ENCODE data around the gene SPC24.
A peak's percentile ranks its signal among the peaks of the same experiment; 100 is the strongest.
"Not testable (repeated sequence)": the region's sequence is repeated elsewhere in the genome, so short reads cannot be mapped to it uniquely, and the experiment has no call there.

The SPC24 gene

GRCh38 chr19:11140896-11141295 lies 14.7 kb downstream of the SPC24 start:
- H3K36me3 ChIP-seq (ENCODE audit: control insufficient read depth, insufficient read depth, low read length), result peaks cover 11% of the 10 kb centered on the region
- no peak overlapping the region for H3K27ac ChIP-seq (ENCODE audit: low read depth, low read length, severe bottlenecking)
- peaks cover 37% of the 10 kb centered on the region for H3K4me1 ChIP-seq (ENCODE audit: control insufficient read depth, insufficient read depth, low read length, poor library complexity, severe bottlenecking)
- no peak overlapping the region for H3K4me3 ChIP-seq (ENCODE audit: extremely low read depth, insufficient read depth, low read length, poor library complexity, severe bottlenecking)
- no peaks in the 10 kb centered on the region for H3K9me3 ChIP-seq (ENCODE audit: control insufficient read depth, low read length)
- 78 to 98% methylated on average over 3 to 7 of the region's 9 CpGs for WGBS, 2 experiments (ENCODE audit: insufficient coverage in 2 of 2)

- not testable (repeated sequence) for H3K9me3 ChIP-seq (ENCODE audit: control insufficient read depth, low read length); H3K4me3 ChIP-seq (ENCODE audit: extremely low read depth, insufficient read depth, low read length, poor library complexity, severe bottlenecking); H3K27ac ChIP-seq (ENCODE audit: low read depth, low read length, severe bottlenecking); H3K36me3 ChIP-seq (ENCODE audit: control insufficient read depth, insufficient read depth, low read length)
- 91 to 98% methylated on average over 8 to 10 of the region's 10 CpGs for WGBS, 2 experiments (ENCODE audit: insufficient coverage in 2 of 2)
- H3K4me1 ChIP-seq (ENCODE audit: control insufficient read depth, insufficient read depth, low read length, poor library complexity, severe bottlenecking), result peaks cover 37% of the 10 kb centered on the region
Measured at GRCh38 chr19:11140023-11140538, 15.5 kb downstream of the SPC24 start.

- H3K9me3 ChIP-seq (ENCODE audit: control insufficient read depth, low read length), result no peaks in the 10 kb centered on the region
- peaks cover 33% of the 10 kb centered on the region for H3K4me1 ChIP-seq (ENCODE audit: control insufficient read depth, insufficient read depth, low read length, poor library complexity, severe bottlenecking)
- WGBS, 2 experiments (ENCODE audit: insufficient coverage in 2 of 2), result 31 to 44% methylated on average over 4 to 7 of the region's 13 CpGs
- H3K4me3 ChIP-seq (ENCODE audit: extremely low read depth, insufficient read depth, low read length, poor library complexity, severe bottlenecking), result peak overlapping the region; percentile 18
- H3K27ac ChIP-seq (ENCODE audit: low read depth, low read length, severe bottlenecking), result peak overlapping the region; percentile 84
- H3K36me3 ChIP-seq (ENCODE audit: control insufficient read depth, insufficient read depth, low read length), result peaks cover under 1% of the 10 kb centered on the region
Measured at GRCh38 chr19:11138601-11139300, 16.8 kb downstream of the SPC24 start.

GRCh38 chr19:11137542-11138384 lies 17.8 kb downstream of the SPC24 start:
- 4 to 9% methylated on average over 20 to 27 of the region's 28 CpGs for WGBS, 2 experiments (ENCODE audit: insufficient coverage in 2 of 2)
- peak overlapping the region; percentile 80 for H3K27ac ChIP-seq (ENCODE audit: low read depth, low read length, severe bottlenecking)
- H3K36me3 ChIP-seq (ENCODE audit: control insufficient read depth, insufficient read depth, low read length), result peaks cover 11% of the 10 kb centered on the region
- peak overlapping the region; percentile 10 for H3K4me3 ChIP-seq (ENCODE audit: extremely low read depth, insufficient read depth, low read length, poor library complexity, severe bottlenecking)
- H3K4me1 ChIP-seq (ENCODE audit: control insufficient read depth, insufficient read depth, low read length, poor library complexity, severe bottlenecking), result peaks cover 24% of the 10 kb centered on the region
- no peaks in the 10 kb centered on the region for H3K9me3 ChIP-seq (ENCODE audit: control insufficient read depth, low read length)

- Histone ChIP-seq H3K9me3 (ENCODE audit: control insufficient read depth, low read length) (no peaks in the 10 kb centered on the region), H3K4me3 (ENCODE audit: extremely low read depth, insufficient read depth, low read length, poor library complexity, severe bottlenecking) (no peak overlapping the region), H3K4me1 (ENCODE audit: control insufficient read depth, insufficient read depth, low read length, poor library complexity, severe bottlenecking) (peaks cover 12% of the 10 kb centered on the region), H3K27ac (ENCODE audit: low read depth, low read length, severe bottlenecking) (peak overlapping the region; percentile 16), H3K36me3 (ENCODE audit: control insufficient read depth, insufficient read depth, low read length) (peaks cover 23% of the 10 kb centered on the region)
- 75 to 84% methylated on average over 10 to 12 of the region's 14 CpGs for WGBS, 2 experiments (ENCODE audit: insufficient coverage in 2 of 2)
Measured at GRCh38 chr19:11136400-11137101, 19.0 kb downstream of the SPC24 start.

- Histone ChIP-seq H3K27ac (ENCODE audit: low read depth, low read length, severe bottlenecking) (no peak overlapping the region), H3K4me3 (ENCODE audit: extremely low read depth, insufficient read depth, low read length, poor library complexity, severe bottlenecking) (no peak overlapping the region), H3K9me3 (ENCODE audit: control insufficient read depth, low read length) (no peaks in the 10 kb centered on the region), H3K4me1 (ENCODE audit: control insufficient read depth, insufficient read depth, low read length, poor library complexity, severe bottlenecking) (no peaks in the 10 kb centered on the region), H3K36me3 (ENCODE audit: control insufficient read depth, insufficient read depth, low read length) (peaks cover 73% of the 10 kb centered on the region)
- 78 to 82% methylated on average over 5 to 7 of the region's 7 CpGs for WGBS, 2 experiments (ENCODE audit: insufficient coverage in 2 of 2)
Measured at GRCh38 chr19:11131471-11131870, 24.1 kb downstream of the SPC24 start.

- Histone ChIP-seq H3K36me3 (ENCODE audit: control insufficient read depth, insufficient read depth, low read length) (peaks cover 79% of the 10 kb centered on the region), H3K4me3 (ENCODE audit: extremely low read depth, insufficient read depth, low read length, poor library complexity, severe bottlenecking) (no peak overlapping the region), H3K9me3 (ENCODE audit: control insufficient read depth, low read length) (no peaks in the 10 kb centered on the region), H3K4me1 (ENCODE audit: control insufficient read depth, insufficient read depth, low read length, poor library complexity, severe bottlenecking) (no peaks in the 10 kb centered on the region), H3K27ac (ENCODE audit: low read depth, low read length, severe bottlenecking) (peak overlapping the region; percentile 10)
- WGBS, 2 experiments (ENCODE audit: insufficient coverage in 2 of 2), result 66 to 80% methylated on average over 14 to 17 of the region's 19 CpGs
Measured at GRCh38 chr19:11130824-11131455, 24.6 kb downstream of the SPC24 start.

- Histone ChIP-seq H3K4me3 (ENCODE audit: extremely low read depth, insufficient read depth, low read length, poor library complexity, severe bottlenecking) (no peak overlapping the region), H3K27ac (ENCODE audit: low read depth, low read length, severe bottlenecking) (no peak overlapping the region), H3K36me3 (ENCODE audit: control insufficient read depth, insufficient read depth, low read length) (peaks cover 100% of the 10 kb centered on the region), H3K4me1 (ENCODE audit: control insufficient read depth, insufficient read depth, low read length, poor library complexity, severe bottlenecking) (no peaks in the 10 kb centered on the region), H3K9me3 (ENCODE audit: control insufficient read depth, low read length) (no peaks in the 10 kb centered on the region)
- 87 to 100% methylated on average over 7 to 14 of the region's 15 CpGs for WGBS, 2 experiments (ENCODE audit: insufficient coverage in 2 of 2)
Measured at GRCh38 chr19:11127905-11128304, 27.7 kb downstream of the SPC24 start.

GRCh38 chr19:11125994-11126685 lies 29.4 kb downstream of the SPC24 start:
- WGBS, 2 experiments (ENCODE audit: insufficient coverage in 2 of 2), result 77 to 79% methylated on average over 7 to 8 of the region's 11 CpGs
- no peak overlapping the region for H3K27ac ChIP-seq (ENCODE audit: low read depth, low read length, severe bottlenecking)
- H3K4me3 ChIP-seq (ENCODE audit: extremely low read depth, insufficient read depth, low read length, poor library complexity, severe bottlenecking), result no peak overlapping the region
- no peaks in the 10 kb centered on the region for H3K4me1 ChIP-seq (ENCODE audit: control insufficient read depth, insufficient read depth, low read length, poor library complexity, severe bottlenecking)
- H3K9me3 ChIP-seq (ENCODE audit: control insufficient read depth, low read length), result no peaks in the 10 kb centered on the region
- peaks cover 95% of the 10 kb centered on the region for H3K36me3 ChIP-seq (ENCODE audit: control insufficient read depth, insufficient read depth, low read length)

GRCh38 chr19:11124157-11124556 lies 31.4 kb downstream of the SPC24 start:
- not testable (repeated sequence) for H3K27ac ChIP-seq (ENCODE audit: low read depth, low read length, severe bottlenecking); H3K4me1 ChIP-seq (ENCODE audit: control insufficient read depth, insufficient read depth, low read length, poor library complexity, severe bottlenecking); H3K4me3 ChIP-seq (ENCODE audit: extremely low read depth, insufficient read depth, low read length, poor library complexity, severe bottlenecking); H3K9me3 ChIP-seq (ENCODE audit: control insufficient read depth, low read length)
- WGBS, 2 experiments (ENCODE audit: insufficient coverage in 2 of 2), result 95 to 96% methylated on average over 4 of the region's 4 CpGs
- peaks cover 94% of the 10 kb centered on the region for H3K36me3 ChIP-seq (ENCODE audit: control insufficient read depth, insufficient read depth, low read length)
